Activated T-helper 9 cell treated with anti-CD3 and anti-CD28 coated beads, Interleukin-2, amount 50 U/mL, for 16 hours (primary cell): ENCODE data around the gene CPLX1.

Source experiments
- DNase-seq: peaks from one replicate; pipeline ENCODE4 v3.0.0-alpha.2; 2020; ENCODE audit warnings: low read depth

CPLX1 gene

GRCh38 chr4:832536-832935 is 6.6 kb upstream of the CPLX1 start:
- no peak for DNase-seq

GRCh38 chr4:832108-832507 is 6.2 kb upstream of the CPLX1 start:
- DNase-seq: no peak

DNA sequence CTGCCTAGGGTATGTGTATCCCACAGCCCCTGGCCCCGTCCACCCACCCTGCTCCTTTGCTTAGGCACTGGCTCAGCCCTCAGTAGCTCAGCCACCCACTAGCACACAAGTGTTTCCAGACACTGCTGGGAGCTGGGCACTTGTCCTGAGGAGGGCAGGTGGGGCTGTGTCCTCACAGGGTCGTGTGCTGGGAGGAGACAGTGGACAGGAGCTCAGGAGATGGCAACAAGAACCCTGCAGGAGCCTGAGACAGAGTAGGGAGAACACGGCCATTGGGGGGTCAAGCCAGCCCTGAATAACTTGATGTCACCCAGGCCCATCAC is 5.5 kb upstream of the CPLX1 start:
- DNase-seq: no peak

DNA sequence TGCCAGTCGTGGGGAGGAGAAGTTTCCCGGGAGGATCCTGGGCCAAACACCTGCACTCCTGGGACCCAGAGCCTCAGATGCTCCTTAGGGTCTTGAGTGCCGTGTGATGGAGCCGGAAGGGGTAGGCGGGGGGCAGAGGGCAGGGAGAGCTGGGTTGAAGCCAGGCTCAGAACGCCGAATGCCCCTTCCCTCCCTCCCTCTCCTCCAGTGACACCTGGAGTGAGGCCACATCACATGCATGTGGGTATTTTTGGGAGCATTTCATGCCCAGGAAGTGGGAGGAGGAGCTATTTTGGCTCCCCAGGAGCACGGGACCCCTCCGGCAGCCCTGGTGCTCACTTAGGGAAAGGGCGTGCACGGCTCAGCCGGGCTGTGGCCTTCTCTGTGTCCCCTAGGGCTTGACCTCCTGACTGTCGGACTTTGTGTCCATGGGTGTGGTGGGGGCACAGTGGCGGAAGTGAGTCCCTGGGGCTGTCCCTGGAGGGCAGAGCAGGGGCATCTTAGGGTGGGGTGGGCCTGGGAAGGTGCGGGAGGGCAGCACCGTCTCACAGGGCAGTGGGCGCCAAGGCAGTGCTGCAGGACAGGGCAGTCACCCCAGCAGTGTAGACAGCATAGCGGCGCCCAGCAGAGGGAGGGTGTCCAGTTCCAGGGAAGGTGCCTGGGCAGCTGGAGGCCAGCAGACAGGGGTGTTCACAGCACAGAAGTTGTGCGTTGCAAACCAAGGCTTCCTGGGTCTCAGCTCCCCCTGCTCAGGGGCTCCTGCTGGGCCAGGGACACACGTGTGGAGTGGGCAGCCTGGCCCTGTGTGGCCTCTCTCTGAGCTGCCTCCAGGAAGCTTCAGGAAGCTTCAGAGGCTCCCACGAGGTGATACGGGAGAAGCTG is 4.9 kb upstream of the CPLX1 start:
- DNase-seq: no peak

DNA sequence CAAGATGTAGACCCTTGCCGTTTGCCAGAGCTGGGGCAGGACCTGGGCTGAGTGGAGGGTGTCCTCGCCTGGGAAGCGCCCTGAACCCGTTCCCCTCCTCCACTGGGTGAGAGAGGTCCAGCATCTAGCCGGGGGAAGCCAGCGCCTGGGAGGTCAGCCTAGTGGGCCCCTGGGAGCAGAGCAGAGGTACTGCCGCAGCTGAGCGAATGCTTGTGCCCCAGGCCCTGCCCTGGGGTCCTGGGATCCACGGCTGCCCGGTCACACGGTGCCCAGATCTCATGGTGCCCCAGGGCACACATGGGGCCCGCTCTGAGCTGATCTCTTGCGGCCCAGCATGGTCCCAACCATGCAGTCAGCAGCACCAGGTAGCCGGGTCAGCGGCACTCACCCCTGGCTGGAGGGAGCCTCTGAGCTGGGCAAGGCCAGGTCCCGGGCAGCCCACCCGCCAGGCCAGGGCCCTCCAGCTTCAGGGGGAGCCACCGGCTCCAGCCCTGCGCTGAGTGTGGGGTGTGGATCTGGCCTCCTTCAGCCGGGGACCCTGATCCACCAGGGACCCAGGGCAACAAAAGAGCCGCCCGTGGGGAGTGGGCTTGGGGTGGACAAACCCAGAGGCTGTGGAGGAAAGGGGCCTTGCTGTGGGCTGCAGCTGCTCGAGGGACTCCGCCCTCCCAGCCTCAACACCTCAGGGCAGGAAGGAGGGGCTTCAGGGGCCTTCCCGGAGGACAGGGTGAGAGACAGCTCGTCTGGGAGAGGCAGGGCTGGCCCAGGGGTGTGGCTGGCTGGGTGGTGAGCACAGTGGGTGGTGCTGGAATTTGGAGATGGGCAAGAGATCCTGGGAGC is 4.1 kb upstream of the CPLX1 start:
- no peak for DNase-seq

DNA sequence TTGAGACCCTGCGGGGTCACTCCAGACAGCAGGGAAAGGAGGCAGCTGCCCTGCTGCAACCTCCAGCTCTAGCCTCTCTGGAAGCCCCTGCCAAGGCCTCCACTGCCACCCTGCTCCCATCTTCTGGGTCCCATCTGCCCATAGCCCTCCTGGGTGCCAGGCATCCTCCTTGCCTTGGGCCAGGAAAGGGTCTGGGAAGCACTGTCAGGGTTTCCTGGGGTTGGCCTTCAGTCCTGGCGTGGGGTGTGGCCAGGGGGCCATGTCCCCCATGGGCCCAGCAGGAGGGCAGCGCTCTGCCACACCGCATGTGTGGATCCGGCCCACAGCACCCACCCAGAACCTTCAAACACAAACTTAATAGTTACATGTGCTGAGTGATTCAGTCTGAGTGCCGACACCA is 3.4 kb upstream of the CPLX1 start:
- DNase-seq: no peak

DNA sequence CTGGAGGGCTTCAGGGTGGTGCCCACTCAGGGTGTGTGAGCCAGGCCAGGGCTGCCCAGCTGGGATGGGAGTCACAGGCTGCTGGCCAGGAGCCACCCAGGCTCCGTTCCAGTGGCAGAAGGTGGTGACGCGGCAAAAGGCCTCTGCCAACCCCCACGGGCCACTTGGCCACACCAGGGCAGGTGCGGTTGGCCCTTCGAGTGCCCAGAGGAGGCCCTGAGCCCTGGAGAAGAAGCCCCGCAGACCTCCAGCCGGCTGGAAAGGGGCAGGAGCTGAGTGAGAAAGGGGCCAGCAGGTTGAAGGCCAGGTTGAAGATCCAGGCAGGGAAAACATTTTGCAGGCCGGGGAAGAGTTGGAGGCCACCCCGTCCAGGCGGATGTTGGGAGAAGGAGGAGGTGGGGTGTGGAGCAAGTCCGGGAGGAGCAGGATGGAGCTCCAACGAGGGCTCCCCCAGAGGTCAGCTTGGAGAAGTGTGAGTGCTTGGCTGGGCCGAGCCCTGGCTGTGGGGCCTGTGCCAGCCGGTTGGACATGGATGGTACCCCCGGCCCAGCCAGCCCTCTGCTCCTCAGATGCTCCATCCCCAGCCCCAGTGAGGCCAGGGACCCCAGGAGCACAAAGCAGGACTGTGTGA is 2.8 kb upstream of the CPLX1 start:
- DNase-seq: no peak

DNA sequence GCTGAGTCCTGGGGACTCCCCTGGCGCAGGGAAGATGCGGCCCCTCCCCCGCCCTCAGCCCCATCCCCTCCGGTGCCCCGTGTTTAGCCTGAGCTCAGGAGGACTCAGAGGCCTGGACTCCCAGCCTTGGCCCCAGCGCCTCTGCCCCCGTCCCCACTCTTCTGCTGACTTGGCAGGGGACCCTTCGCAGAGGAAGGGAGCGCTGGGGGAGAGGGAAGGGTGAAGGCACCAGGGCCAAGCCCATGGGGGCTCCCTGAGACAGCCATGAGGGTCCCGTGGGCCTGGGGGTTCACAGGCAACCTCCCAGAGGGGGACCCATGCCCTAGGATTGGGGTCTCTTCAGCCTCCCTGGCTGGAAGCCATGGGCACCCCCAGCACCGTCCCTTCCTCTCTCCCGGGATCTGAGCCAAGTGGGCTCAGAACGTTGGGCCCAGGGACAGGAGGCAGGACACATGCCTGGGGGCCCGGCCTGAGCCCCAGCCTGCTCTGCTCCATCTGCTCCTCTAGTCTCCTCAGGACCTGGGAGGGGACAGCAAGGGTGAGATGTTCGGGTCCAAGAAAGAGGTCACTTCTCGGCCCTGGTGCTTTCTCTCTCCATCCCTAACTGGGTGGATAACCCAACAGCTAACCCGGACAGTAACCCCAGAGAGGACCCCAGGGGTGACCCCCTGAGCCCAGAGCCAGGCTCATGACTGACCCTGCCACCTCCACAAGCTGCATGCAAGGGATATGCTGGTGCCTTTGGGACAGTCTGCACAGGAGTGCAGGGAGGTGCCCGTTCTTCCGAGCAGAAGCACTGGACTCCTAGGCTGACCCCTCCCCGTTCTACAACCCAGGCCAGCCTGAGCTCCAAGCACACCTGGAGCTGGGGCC is 1.5 kb upstream of the CPLX1 start:
- no peak for DNase-seq

- no peak for DNase-seq
Measured at GRCh38 chr4:826508-827208, 729 bp upstream of the CPLX1 start.

DNA sequence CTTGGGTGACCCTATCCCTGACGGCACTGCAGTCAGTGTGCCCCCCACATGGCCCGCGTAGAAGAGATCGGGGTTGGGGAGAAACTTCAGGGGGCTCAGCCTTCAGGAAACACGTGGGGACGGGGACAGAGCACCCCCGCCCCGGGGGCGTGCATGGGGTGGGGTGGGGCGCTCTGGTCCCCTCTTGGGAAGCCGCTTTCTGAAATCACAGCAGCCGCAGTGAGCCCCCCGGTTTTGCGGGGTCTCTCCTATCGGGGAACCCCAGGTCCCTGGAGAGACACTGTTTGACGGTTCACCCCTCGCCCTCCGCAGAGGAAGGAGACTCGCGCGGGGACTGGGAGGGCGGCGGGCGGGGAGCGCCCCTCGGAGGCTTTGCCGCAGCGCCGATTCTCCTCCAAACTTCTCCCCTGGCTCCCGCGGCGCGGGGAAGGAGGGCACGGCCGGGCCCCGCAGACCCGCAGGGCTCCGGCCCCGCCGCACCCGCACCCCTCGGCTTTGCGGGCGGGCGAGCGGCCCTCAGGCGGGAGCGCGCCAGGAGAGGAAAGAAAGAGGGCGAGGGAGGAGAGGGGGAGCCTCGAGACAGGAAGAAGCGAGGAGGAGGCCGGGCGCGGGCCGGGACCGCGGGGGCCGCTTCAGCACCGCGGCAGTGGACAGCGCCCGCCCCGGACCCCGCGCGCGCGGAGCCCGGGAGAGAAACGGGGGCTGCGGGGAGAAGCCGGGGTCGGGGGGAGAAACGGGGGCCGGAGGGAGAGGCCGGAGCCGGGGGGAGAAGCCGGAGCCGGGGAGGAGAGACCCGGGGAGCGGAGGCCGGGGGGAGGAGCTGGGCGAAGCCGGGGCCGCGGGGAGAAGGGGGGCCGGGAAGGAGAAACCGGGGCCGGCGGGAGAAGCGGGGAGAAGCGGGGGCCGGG is 612 bp downstream of the CPLX1 start:
- no peak for DNase-seq

DNA sequence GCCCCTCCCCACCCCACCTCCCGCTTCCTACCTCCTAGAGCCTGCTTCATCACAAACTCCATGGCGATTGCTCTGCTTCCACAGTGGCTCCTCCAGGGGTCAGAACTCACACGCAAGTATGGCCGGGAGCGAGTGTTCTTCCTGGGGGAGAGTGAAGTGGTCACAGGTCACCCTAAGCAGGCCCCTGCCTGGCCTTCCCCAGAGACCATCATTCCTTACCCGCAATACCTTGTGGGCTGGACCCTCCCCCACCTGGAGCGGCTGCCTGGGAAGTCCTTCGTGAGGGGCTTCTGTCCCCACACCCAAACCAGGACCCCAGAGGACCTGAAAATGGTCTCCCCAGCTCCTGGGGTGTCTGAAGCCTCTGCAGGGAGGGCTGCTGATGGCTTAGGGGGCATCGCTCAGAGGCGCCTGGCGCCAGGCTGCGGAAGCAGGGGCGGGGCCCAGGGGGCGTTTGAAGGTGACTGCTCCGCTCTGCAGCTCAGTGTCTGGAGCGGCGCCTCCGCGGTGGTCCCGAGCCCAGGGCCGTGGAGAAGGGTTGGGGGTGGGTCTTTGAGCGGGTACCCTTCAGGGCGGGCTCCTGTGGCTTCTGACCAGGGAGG is 1.4 kb downstream of the CPLX1 start:
- no peak for DNase-seq

GRCh38 chr4:823761-824460 is 2.0 kb downstream of the CPLX1 start:
- no peak for DNase-seq

GRCh38 chr4:823176-823760 is 2.7 kb downstream of the CPLX1 start:
- no peak for DNase-seq

GRCh38 chr4:822361-823175 is 3.4 kb downstream of the CPLX1 start:
- DNase-seq: no peak

DNA sequence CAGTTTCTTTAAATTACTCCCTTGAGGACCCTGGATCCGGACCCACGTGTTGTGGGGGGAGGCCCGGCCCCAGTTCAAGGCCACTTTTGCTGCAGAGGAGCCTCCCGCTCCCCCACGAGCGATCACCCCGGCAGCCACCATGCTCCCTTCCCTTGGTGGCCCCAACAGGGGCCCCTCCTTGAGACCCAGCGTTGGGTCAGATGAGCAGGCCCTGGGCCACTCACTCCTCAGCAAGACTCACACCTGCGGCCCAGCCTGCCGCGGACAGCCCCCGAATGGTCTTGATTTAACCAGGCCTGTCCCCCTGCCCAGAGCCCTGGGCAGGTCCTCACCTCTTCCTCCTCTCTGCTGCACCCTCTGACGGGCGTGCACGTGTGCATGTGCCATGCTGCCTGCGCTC is 4.3 kb downstream of the CPLX1 start:
- no peak for DNase-seq

GRCh38 chr4:821181-821591 is 4.7 kb downstream of the CPLX1 start:
- no peak for DNase-seq

DNA sequence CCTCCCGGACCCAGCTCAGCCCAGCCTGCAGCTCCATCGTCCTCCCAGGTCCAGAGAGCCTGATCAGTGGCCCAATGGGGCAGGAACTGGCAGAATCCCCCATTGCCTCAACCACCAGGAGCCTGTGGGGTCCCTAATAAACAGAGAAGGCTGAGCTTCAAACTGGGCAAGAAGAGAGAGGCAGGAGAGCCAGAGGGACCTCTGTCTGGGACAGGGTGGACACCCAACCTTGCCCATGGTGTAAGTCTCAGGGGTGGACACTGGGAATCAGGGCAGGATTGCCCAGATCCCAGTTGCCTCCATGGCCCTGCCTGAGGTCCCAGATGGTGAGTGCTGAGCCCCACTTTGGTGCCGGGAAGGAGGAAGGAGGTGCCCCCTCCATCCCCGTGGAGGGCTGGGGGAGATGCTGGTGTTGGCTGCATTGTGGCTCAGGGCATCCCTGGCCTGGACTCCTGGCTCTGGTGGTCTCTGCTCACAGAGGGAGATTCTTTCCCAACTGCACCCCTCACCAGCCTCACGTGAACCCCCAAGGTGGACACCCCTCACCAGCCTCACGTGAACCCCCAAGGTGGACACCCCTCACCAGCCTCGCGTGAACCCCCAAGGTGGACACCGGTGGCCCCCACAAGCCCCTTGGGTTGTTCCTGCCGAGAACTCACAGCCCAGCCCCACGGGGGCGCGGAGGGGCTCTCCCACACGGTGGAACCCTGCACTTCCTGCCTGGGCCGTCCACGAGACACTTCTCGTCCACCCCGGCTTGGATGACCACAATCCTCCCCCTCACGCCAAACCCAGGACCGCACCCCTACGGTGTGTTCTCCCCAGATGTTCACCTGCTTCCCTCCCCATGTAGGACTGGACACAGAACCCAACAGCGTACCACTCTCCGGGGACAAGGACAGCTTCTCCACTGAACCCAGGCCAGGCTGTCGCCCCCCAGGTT is 5.4 kb downstream of the CPLX1 start:
- no peak for DNase-seq
